Body of pancreas (tissue), 4 donors: ENCODE results near the gene FBXO31. TPM values are rescaled to one million over a fixed set of nuclear protein-coding genes. Genes with fewer than 3 reads are reported as not detected.
A peak's percentile ranks its signal among the peaks of the same experiment; 100 is the strongest.

Source experiments
- ATAC-seq: fragments of 150-250 bp; one replicate; pipeline ENCODE4 v1.9.1; 2016
- DNase-seq, 4 donors: peaks; one replicate each; pipeline ENCODE4 v3.0.0-alpha.2; 2019
- H3K27ac ChIP-seq, 4 donors: fragments of 200-600 bp; sonication (generic); 1 replicate in 3 of 4; 2 replicates in 1 of 4; pipeline versions ENCODE4 v1.5.1 to v1.6.1; 2016 to 2019; ENCODE audit warnings: mild to moderate bottlenecking in 1 of 4, mixed read lengths in 1 of 4, moderate library complexity in 1 of 4
- H3K27me3 ChIP-seq, 2 donors: fragments of 200-600 bp; sonication (generic); one replicate each; pipeline ENCODE4 v1.6.0; 2016; ENCODE audit warnings: mild to moderate bottlenecking in 1 of 2
- H3K36me3 ChIP-seq, 2 donors: fragments of 200-600 bp; sonication (generic); replicated peaks in 1 of 2; 2 replicates each; pipeline ENCODE4 v1.5.1; 2016; ENCODE audit warnings: low read depth in 2 of 2; ENCODE audit not compliant: insufficient read depth in 1 of 2
- H3K4me1 ChIP-seq: fragments of 200-600 bp; sonication (generic); one replicate; pipeline ENCODE4 v1.6.0; 2016
- H3K4me3 ChIP-seq, 2 donors: fragments of 200-600 bp; sonication (generic); 1 replicate in 1 of 2; 2 replicates in 1 of 2; pipeline ENCODE4 v1.5.1; 2016 to 2019
- H3K9me3 ChIP-seq, 3 donors: fragments of 200-600 bp; sonication (generic); 1 replicate in 2 of 3; 2 replicates in 1 of 3; pipeline ENCODE4 v1.5.1; 2016
- CTCF ChIP-seq, 7 experiments: fragments of 450-650 bp in 4 of 7; fragments of 200-600 bp in 3 of 7; sonication (generic) in 3 of 7; IDR thresholded peaks; one replicate each; pipeline ENCODE4 v1.5.1; 2016 to 2019; ENCODE audit warnings: antibody characterized with exemption in 7 of 7
- POLR2A ChIP-seq, 3 donors: fragments of 450-650 bp; IDR thresholded peaks; one replicate each; pipeline ENCODE4 v1.6.1; 2016; ENCODE audit warnings: antibody characterized with exemption in 3 of 3, mild to moderate bottlenecking in 2 of 3
- WGBS, 2 donors: methylation state at CpG; one replicate each; pipeline ENCODE4 v1.1.5; 2017; 5-methylcytosine and 5-hydroxymethylcytosine counted together
- intact Hi-C: fragments of 100-400 bp; cut with DNase I; formaldehyde crosslinking; loops from one replicate; pipeline ENCODE4 v1.15.1; 2023
- total RNA-seq, 2 donors: library from RNA; depleted of rRNA; stranded (reverse); fragments of >200 nt; gene quantifications; one replicate each; pipeline ENCODE4 v1.1.0, GENCODE V29; 2016

FBXO31 gene
- total RNA-seq, 2 donors from 2014 or later: 35.5 to 46.8 TPM

- intact Hi-C loops: no loop called here
- ATAC-seq: no peak
- H3K4me1 ChIP-seq: no peaks in the 10 kb centered on the region
- H3K4me3 ChIP-seq: no peak overlapping the region
- WGBS, 2 donors: 73 to 86% methylated on average over 10 to 13 of the region's 13 CpGs
- no peak overlapping the region for H3K27ac ChIP-seq
- H3K9me3 ChIP-seq: no peaks in the 10 kb centered on the region
- TF ChIP-seq POLR2A (IDR thresholded peaks at IDR 0.05): no peak
- TF ChIP-seq CTCF (IDR thresholded peaks at IDR 0.05): no peak
- H3K36me3 ChIP-seq: no peaks in the 10 kb centered on the region
- H3K27me3 ChIP-seq: no peaks in the 10 kb centered on the region
- no peak for DNase-seq
Observed at GRCh38 chr16:87298857-87299465, 84.6 kb downstream of the FBXO31 start.

- DNase-seq (peak in 3 of 4 donors; percentile 32 to 47 (median 34)), ATAC-seq (no peak)
- intact Hi-C loops: no loop called here
- Histone ChIP-seq H3K27me3 (no peaks in the 10 kb centered on the region), H3K9me3 (no peaks in the 10 kb centered on the region), H3K4me3 (no peak overlapping the region), H3K36me3 (no peaks in the 10 kb centered on the region), H3K27ac (no peak overlapping the region), H3K4me1 (no peaks in the 10 kb centered on the region)
- TF ChIP-seq CTCF (IDR thresholded peaks at IDR 0.05) (peak; percentile 21 to 48 (median 38)), POLR2A (IDR thresholded peaks at IDR 0.05) (no peak)
- WGBS, 2 donors: 44 to 65% methylated on average over 8 to 15 of the region's 15 CpGs
Observed at GRCh38 chr16:87297918-87298631, 85.5 kb downstream of the FBXO31 start.

GRCh38 chr16:87297407-87297806, 86.2 kb downstream of the FBXO31 start:
- H3K36me3 ChIP-seq: no peaks in the 10 kb centered on the region
- no peaks in the 10 kb centered on the region for H3K27me3 ChIP-seq
- no peak for ATAC-seq
- intact Hi-C loops: no loop called here
- no peak overlapping the region for H3K27ac ChIP-seq
- DNase-seq: no peak
- 69 to 84% methylated on average over 2 to 5 of the region's 5 CpGs for WGBS, 2 donors
- no peak overlapping the region for H3K4me3 ChIP-seq
- H3K4me1 ChIP-seq: no peaks in the 10 kb centered on the region
- TF ChIP-seq POLR2A (IDR thresholded peaks at IDR 0.05) (no peak), CTCF (IDR thresholded peaks at IDR 0.05) (no peak)
- no peaks in the 10 kb centered on the region for H3K9me3 ChIP-seq

GRCh38 chr16:87295661-87296531, 87.7 kb downstream of the FBXO31 start:
- H3K4me1 ChIP-seq: no peaks in the 10 kb centered on the region
- ATAC-seq (no peak), DNase-seq (no peak)
- no peak overlapping the region for H3K27ac ChIP-seq
- H3K27me3 ChIP-seq: no peaks in the 10 kb centered on the region
- WGBS, 2 donors: 79 to 86% methylated on average over 19 to 20 of the region's 20 CpGs
- TF ChIP-seq CTCF (IDR thresholded peaks at IDR 0.05): no peak
- no peak for TF ChIP-seq POLR2A (IDR thresholded peaks at IDR 0.05)
- H3K36me3 ChIP-seq: no peaks in the 10 kb centered on the region
- intact Hi-C loops: no loop called here
- H3K4me3 ChIP-seq: no peak overlapping the region
- H3K9me3 ChIP-seq: no peaks in the 10 kb centered on the region
